ENCODE data around the gene GRIK2.

The GRIK2 gene

DNA sequence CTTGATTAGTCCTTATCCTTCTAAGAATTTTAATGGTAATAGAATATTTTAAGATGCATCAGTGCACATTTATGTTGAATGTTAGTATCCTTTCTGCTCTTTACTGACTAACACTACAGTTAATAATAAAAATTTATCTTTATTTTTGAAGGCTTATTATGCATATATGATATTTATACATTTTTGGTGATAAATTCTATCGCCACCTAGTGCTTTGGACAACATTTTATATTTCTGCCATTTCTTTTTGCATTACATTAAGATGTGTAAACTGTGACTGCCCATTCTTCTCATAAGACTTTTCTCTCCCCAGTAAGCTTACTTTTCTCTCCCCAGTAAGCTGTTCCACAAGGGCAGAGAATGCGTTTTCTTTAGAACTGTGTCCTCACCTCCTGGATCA is 252.3 kb downstream of the GRIK2 start:
- DNase-seq: no peak

- DNase-seq: no peak
Measured at GRCh38 chr6:101650402-101651100, 257.0 kb downstream of the GRIK2 start.

- no peak for DNase-seq
Measured at GRCh38 chr6:101652079-101652478, 258.6 kb downstream of the GRIK2 start.

DNA sequence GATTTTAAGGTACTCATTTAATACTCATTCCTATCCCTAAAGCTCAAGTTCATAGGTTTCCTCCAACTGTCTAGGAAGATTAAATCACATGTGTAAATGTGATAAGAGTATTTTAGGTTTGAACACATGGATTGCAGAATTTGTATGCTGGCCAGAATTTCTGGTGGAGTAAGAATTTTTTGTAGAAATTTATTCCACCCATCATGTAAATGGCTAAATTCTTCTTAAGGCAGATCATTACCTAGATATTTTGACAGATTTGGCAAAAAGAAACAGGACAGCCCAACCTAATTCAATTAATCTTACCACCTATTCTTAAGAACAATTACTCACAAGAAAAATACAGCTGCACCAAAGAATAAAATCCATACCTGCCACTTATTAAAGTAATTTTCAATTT is 261.6 kb downstream of the GRIK2 start:
- no peak for DNase-seq

DNA sequence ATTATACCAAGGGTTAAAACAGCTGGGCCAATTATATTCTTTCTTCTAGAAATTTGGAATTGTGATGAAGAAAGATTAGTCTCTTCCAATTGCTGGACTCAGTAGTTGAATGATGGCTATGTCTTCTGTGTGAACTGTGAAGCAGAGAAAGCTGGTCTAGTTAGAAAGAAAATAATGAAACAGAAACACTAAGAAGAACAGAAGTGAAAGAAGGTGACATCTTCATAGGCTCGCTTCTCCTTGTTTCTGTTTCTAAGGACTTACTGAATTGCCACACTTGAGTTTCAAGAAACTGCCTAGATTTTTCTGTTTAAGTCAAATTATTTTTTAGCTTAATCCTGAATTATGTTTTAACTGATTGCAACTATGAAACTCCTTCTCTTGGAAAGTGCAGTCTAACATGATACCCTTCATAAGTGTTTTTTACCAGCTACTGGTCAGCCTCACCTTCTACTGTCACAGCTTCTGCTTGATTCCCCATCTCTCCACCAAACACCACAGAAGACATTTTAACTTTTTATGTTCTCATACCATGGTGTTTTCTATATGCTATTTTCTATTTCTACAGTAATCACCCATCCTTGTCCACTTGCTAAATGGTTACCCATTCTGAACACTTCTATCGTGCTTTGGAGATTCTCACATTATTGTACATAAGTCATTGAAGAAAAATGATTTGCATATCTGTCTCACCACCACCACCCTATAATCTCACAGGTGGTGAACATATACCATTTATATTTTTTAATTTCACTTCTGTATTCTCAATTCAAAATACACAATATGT is 268.8 kb downstream of the GRIK2 start:
- DNase-seq: no peak

GRCh38 chr6:101663100-101663499 is 269.6 kb downstream of the GRIK2 start:
- no peak for DNase-seq

DNA sequence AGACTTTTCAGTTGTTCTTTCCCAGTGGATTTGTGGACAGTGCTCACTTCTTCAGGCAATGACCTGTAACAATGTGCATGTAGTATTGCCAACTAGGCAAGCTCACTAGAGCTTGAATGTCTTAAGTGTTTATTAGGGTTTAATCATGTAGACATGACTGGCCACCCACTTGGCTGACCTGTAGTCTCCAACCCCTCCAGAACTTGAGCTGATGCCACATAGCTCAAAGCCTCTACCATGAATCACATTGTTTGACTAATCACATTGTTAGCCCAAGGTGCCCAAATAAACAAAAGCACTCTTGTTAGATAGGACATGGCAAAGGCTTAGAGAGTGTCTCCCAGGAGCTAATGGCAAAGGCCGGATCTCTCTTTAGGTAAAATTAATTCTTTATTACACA is 272.7 kb downstream of the GRIK2 start:
- DNase-seq: no peak

DNA sequence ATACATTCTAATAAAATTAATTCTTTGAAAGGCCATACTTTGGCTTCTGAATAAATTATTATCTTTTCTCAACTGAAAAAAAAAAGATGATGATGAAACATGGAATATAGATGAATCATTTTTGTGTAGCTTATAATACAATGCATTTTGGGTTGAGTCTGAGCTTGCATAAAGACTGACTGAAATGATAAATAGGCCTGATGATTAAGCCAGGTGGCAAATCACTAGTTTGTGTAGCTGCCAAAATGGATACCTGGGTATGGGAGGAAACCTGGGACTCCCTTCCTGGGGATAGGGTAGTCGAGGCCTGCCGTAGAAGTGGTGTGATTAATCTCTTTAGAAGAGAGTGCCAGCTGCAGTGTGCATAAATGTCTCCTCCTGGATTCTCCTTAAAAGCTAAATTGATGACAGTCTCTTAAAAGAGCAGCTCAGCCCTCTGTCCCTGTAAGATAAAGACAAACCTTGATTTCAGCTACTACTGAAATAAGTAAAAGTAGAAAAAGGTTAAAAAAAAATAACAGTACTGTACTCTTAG is 275.1 kb downstream of the GRIK2 start:
- no peak for DNase-seq

DNA sequence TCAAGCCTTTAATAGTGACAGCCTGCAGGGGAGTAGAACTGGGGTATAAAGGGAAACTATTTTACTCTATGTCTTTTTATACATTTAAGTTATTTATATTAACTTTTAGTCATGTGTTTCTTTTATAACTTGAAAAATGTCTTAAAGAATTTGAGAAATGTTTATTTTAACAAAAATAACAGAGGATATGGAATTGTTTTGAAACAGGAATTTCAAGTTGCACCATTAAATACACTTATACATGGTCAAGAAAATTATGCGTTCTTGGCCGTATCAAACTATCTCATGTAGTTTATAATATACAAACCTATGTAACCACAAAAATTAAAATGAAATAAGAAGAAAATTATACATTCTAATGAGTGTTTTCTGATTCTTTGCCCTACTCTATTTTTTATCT is 282.7 kb downstream of the GRIK2 start:
- no peak for DNase-seq

- no peak for DNase-seq
Measured at GRCh38 chr6:101682937-101683336, 289.4 kb downstream of the GRIK2 start.

DNA sequence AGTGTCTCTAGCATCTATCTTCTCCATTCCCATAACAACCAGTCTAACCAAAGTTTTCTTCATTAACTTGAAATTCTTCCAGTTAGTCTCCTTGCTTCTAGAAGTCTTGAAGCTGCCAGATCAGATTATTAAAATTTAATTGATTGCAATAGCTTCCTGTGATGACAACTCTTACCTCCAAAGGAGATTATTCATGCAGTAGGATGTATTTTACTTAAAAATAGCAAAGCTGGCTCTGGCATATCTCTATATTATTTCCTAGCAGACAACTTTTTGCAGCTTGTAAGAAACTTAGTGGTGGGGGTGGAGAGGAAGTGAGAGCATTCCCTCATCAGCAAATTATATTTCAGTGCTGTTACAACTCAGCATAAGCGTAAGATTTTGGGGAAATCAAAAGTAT is 290.4 kb downstream of the GRIK2 start:
- no peak for DNase-seq

DNA sequence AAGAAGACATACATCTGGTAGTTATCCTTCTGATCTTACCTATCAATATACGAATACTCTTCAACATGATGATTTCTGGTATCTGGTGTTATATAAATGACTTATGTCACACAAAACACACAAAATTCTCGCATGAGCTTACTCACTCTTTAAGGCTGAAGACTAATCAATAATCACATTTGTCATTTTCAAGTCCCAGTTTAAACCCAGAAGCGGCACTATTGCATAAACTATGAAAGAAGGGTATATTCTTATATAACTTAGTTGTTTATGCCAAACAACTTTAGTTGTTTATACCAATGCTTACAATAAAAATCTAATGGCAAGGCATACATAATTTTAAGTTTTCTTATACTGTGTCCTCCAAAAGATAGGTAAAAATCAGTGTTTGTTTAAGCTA is 293.1 kb downstream of the GRIK2 start:
- DNase-seq: no peak

DNA sequence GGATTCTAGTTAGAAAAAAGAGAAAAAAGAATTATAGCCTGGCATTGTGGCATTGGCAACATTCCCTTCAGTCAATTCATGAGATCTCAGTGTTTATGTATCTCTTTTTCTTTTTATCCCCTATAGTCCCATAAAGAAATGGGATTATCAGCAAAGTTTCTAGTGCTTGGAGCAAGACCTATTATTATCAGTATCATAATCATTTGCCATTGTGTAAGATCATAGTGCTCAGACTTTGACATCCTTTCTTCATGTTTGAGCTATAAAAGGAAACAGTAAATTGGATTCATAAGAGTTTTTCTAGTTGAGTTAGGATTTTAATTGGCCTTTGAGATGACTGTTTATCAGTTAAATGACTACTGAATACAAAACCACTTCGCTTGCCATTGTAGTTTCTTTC is 295.6 kb downstream of the GRIK2 start:
- DNase-seq: no peak

DNA sequence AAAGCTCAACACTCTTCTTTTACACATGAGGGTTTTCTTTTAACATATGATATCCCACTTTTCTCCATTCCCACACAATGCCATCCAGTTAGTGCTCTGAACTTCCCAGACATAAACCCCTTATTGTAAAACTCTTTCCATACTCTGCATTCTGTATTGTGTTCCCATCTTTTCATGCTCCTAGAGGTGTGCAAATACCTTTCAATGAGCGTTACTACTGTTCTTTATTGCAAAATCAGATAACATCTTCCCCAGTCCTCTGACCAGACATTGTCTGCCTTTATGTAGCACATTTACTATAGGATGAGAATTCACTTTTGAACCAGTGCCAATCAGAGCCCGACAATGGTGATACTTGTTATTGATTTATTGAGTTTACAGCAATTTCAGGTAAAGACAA is 296.2 kb downstream of the GRIK2 start:
- no peak for DNase-seq

GRCh38 chr6:101700655-101701054 is 307.1 kb downstream of the GRIK2 start:
- DNase-seq: no peak

DNA sequence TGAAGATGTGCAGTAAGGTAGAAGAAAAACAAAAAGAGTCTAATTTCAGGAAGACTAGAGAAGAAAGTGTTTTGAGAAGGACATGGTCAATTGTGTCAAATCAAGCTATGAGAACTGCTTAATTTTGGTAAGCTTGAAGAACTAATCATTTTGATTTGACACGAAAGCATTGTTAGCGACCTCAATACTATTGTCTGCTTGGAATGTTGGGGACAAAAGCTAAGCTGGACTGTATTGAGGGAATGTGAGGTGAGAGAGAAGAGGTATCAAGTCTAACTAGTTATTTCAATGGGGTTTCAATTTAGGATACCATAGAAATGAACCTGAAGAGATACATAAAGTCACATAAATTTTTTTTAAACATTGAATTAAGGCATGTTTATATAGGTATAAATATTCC is 309.8 kb downstream of the GRIK2 start:
- no peak for DNase-seq

DNA sequence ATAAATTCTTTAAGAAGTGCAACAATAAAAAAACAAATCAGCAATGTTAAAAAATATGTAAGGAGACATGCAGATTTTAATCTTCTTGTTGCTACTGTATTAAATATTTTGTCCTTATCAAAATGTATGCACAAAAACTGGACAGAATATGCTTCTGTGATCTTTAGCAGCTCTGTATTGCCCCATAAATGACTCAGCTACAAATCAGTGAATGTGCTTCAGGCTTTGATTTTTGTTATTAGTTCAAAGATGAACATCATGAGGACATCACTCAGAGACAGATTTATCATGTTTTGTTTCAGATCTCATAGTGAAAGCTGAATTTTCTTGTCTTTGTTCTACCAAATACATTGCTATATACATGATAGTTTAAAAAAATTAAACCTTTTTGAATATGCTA is 312.4 kb downstream of the GRIK2 start:
- DNase-seq: no peak

DNA sequence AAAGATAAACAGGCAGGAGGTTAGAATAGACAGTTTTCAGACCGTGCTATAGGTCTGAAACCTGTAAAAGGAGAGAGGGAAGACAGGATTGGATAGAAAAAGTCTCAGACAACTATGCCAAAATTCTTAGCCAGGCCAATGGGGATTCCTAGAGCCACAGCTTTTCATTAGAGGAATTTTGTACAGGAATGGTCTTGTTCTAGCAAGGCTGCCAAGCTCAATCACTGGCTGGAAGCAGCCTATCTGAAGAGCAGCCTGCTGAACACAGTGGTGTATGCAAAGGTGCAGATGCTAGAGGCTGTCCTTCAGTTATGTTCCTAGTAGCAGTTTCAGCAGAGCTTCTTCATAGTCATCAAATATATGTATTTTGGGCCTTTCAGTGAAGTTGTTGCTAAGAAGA is 313.1 kb downstream of the GRIK2 start:
- DNase-seq: no peak

DNA sequence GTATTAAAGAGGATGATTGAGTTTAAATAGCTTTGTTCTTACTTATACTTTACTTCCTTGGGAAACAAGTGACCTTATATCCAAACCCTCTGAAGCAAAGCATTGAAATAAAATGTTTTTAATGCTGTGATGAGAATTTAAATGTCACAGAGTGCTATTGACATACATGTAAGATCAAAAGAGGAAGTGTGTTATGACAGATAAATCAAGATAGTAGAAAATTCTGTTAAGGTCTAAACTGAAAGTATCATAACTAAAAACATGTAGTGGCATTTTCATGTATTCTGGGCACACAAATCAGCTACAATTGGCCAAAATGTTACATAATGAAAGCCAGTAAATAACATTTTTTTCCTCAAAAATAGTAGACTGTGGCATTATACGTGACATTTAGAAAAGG is 318.0 kb downstream of the GRIK2 start:
- DNase-seq: no peak

DNA sequence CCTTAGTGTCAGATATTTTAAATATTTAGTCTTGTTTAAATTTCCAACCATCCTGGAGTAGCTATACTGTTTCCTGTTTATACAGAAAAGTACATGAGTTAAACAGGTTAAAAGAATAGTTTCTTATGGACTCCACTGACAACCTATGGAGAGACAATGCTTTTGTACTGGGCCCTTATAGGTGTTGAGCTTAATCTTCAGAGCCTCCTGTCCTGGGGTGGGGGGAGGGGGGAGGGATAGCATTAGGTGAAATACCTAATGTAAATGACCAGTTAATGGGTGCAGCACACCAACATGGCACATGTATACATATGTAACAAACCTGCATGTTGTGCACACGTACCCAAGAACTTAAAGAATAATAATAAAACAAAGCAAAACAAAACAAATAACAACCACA is 322.9 kb downstream of the GRIK2 start:
- no peak for DNase-seq

DNA sequence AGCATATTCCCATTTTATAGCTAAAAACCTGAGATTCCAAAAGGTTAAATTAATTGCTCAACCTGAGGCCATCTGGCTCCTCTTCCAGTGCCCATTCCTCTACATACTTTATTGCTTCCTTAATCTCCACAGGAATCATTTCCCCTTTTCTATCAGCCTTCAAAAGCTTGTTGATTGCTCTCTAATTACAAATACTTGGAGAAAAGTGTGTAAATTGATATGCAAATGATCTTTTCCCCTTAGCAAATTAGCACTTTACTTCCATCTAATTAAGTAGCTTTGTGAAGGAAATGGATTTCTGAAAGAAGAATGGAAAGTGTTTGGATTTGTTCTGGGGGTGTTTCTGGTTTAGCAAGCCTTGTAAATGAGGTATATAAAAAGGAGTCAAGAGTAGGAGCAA is 323.3 kb downstream of the GRIK2 start:
- DNase-seq: no peak

DNA sequence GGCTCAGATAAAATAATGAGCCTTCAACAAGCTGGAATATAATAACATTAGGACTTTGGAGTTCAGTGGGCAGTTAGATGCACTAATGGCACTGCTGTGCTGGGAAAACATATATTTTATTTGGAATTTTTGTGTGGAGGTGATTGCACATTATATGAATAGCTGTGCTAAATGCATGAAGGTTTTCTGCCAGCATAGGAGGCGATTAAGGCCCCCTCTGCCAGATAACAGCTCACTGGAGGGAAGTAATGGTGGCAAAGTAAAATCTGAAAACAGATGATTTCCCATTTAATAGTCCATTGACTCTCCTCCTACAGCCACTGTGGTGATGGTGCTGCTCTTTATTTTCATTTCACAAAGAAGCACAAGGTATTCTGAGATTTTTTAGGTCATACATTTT is 326.0 kb downstream of the GRIK2 start:
- no peak for DNase-seq

DNA sequence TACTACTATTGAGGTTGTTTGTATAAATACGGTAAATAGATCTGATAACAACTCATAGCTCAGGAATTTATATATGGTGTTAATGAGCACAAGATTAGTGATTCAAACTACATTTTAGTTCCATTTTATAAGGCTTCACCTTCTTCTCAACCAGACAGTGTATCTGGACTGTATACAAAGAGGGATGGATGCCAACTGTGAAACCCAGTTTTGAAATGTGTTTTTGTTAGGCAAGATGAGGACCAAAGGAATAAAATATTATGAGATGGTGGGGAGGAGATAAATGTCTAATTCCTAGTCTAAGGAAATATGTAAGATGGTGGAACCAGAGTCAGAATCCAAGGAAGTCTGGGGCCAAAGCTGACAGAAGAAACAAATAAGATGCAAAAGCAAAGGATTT is 329.0 kb downstream of the GRIK2 start:
- DNase-seq: no peak

- DNase-seq: no peak
Measured at GRCh38 chr6:101722991-101723579, 329.6 kb downstream of the GRIK2 start.

All from 8988T (cell line).